GM13977 (cell line): Measurements from ENCODE around the gene RBM12.

ENCODE experiments used
- DNase-seq: peaks from one replicate; pipeline ENCODE4 v3.0.0; 2012; ENCODE audit warnings: low spot score
- in situ Hi-C: fragments of 300-500 bp; cut with MboI; formaldehyde crosslinking; loops from one replicate; pipeline ENCODE4 v1.12.0; 2022; ENCODE audit warnings: low sequenced_read_pairs, low pct_unique_long_range_greater_than_20kb, mixed read lengths, inconsistent platforms; ENCODE audit not compliant: unreplicated experiment
- TF ChIP-seq, protein P1 (sequence below): IDR thresholded peaks from 2 replicates; pipeline ENCODE4 v1.5.1; 2012; ENCODE audit warnings: mild to moderate bottlenecking, control low read depth; ENCODE audit not compliant: insufficient read depth; ENCODE audit errors: extremely low read depth, missing control alignments

RBM12 gene

DNA sequence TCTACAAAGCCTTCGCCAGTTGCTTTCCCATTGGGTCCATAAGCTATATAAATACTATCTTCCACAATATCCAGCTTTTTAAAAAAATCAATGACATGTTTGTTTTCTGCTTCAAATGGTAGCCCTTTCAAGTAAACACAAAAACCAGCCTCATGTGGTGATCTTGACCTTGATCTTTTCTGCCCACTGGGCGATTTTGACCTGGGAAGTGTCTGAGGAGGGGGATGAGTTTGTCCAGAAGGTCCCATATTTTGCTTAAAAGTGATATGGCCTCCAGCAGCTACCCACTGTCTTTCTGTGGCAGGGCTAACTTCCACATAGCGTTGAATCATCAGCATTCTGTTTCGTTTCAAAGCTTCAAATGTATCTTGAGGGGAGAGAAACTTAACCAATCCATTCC, 10.8 kb downstream of the RBM12 start:
- TF ChIP-seq, protein P1, sequence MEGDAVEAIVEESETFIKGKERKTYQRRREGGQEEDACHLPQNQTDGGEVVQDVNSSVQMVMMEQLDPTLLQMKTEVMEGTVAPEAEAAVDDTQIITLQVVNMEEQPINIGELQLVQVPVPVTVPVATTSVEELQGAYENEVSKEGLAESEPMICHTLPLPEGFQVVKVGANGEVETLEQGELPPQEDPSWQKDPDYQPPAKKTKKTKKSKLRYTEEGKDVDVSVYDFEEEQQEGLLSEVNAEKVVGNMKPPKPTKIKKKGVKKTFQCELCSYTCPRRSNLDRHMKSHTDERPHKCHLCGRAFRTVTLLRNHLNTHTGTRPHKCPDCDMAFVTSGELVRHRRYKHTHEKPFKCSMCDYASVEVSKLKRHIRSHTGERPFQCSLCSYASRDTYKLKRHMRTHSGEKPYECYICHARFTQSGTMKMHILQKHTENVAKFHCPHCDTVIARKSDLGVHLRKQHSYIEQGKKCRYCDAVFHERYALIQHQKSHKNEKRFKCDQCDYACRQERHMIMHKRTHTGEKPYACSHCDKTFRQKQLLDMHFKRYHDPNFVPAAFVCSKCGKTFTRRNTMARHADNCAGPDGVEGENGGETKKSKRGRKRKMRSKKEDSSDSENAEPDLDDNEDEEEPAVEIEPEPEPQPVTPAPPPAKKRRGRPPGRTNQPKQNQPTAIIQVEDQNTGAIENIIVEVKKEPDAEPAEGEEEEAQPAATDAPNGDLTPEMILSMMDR, result no peak
- DNase-seq, result no peak
- in situ Hi-C loops, result no loop called here

DNA sequence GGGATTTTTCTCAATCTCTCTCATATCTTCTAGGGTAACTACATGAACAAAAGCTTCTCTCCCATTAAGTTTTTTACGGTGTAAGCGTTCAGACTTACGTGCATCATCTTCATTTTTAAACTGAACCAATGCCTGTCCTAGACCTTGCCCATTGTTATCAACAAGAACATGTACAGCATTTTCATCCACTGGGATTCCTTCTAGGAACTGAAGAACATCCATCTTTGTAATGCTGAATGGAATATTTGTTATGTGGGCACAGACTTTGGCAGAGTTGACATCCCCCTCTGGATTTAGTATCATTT, 11.3 kb downstream of the RBM12 start:
- in situ Hi-C loops, result no loop called here
- TF ChIP-seq, protein P1, result no peak
- no peak for DNase-seq

DNA sequence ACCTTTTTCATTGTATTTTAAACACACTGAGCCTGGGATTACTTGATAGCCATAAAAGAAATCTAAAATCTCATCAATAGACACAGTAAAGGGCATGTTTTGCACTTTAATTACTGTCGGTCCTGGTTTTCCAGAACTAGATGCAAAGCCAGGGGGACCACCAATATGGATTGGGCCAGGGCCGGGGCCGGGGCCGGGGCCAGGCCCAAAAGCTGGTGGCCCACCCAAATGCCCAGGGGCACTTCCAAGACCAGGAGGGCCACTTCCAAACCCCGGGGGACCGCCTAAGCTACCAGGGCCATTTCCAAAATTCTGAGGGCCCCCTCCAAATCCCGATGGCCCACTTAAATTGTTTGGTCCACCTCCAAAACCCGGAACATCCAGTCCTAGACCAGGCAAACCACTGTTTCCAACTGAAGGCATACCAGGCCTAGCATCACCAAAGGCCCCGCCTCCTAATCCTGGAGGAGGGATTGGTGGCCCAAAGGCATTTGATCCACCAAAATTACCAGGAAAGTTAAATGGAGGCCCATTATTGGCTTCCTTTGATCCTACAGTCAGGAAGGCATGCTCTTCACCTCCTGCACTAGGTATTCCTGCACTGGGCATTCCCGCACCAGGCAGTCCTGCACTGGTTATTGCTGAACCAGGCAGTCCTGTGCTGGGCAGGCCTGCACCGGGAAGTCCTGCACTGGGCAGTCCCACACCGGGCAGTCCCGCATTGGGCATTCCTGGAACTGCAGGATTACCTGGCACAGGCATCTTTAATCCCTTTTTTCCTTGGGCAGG, 11.9 kb downstream of the RBM12 start:
- TF ChIP-seq, protein P1, result no peak
- in situ Hi-C loops, result no loop called here
- DNase-seq, result no peak

DNA sequence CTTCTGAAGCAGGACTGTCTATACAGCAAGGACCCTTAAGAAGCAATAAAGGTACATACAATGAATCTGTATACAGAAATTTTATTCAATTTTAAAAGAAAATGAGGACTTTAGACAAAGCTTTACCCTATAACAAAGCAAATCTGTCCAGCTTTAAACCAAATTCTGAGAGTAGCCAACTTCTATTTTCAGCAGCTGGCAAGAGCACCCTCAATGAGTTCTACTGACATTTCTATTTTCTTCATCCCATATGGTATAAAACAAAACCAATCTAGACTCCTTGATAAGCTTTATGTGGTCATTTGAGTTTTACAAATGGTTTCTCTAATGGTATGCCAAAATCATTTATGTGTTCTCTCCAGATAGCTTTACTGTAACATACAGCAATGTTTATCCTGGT, 12.7 kb downstream of the RBM12 start:
- TF ChIP-seq, protein P1, result no peak
- no peak for DNase-seq
- in situ Hi-C loops, result no loop called here

DNA sequence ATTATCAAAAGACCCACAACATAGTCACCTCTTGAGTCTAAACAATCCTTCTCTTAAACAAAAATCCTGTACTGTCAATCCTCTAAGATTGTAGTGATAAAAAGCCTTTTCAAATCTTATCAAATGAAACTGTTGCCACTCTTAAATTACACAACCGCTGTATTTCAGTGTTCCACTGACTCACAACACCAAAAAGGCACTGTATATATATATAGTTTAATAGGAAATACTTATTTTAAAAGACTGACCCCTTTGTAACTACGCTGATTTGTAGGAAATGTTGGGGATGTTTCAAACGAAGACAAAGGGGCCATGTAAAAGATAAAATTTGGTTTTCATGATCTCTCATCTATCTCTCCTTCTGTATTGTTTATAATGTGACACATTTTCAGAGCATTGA, 14.1 kb downstream of the RBM12 start:
- no peak for DNase-seq
- in situ Hi-C loops, result no loop called here
- TF ChIP-seq, protein P1, result no peak

DNA sequence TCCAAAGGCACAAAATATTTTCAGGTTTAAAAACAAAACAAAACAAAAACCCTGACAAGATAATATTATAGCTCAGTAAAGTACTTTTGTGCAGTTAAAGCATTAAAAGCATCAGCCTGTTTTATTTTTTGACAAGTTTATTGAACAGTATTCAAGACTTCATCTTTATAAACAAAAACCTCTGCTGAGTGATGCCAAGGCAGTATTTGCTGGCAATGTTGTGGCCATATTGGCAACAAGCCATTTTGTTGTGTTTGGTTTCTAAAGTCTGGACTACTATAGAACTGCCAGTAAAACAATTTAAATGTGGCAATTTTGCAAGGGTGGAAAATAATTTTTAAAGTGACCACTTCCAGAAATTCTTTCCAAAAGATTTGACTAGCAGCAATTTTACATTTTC, 15.9 kb downstream of the RBM12 start:
- DNase-seq, result no peak
- TF ChIP-seq, protein P1, result no peak
- in situ Hi-C loops, result no loop called here

DNA sequence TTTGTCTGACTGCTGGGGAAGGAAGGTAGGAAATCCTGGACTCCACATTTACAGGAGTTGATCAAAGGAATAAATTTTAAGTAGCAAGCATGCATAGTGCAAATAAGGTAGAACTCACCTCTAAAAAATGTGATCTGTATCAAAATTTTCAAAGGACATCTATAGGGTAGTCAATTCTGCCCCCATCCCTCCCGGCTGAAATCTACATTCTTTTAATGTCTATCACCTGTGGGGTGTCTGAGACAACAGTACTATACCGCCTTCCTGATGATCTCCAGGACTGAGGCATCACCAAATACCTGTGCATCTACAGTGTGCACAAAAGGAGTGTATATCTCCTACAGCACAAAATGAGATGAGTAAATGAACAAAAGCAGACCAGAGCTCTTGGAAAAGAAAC, 19.9 kb downstream of the RBM12 start:
- in situ Hi-C loops, result no loop called here
- TF ChIP-seq, protein P1, result no peak
- no peak for DNase-seq
